ENCODE data around the gene MTA1.

DNA sequence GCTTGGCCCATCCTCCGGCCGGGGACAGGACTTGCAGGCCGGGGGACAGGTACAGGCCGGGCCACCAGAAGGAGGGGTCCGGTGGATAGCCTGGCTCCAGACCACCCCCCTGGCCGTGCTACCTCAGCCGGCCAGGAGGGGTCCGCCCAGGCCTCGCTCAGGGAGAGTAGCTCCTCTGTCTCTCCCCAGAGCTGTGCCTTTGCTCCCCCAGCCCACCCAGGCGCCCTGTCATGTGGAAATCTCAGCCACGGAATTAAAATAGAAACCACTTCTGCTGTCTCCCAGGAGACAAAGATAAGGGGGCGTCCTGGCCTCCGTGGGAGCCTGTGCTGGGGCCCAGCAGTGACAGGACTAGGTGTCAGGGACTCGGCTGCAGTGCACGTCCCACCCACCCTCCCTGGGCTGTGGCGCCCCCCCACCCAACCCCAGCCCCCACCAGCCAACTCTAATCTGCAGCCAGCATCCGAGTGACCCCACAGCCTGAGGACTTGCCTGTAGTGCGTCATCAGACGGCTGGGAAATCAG is 51.7 kb downstream of the MTA1 start:
- TF ChIP-seq EZH2 (IDR thresholded peaks at IDR 0.05; ENCODE audit: insufficient read depth, poor library complexity, severe bottlenecking) (no peak), EZH2phosphoT487 (IDR thresholded peaks at IDR 0.05; ENCODE audit: insufficient read depth, low read depth) (no peak)
